ENCODE measurements around the gene VPS54. TPM values are rescaled to one million over a fixed set of nuclear protein-coding genes. Genes with fewer than 3 reads are reported as not detected.

VPS54 gene
- total and polyA plus RNA-seq, 7 experiments from 2014 or later: 4.5 to 20.8 (median 14.6) TPM

- H3K36me3 ChIP-seq (ENCODE audit: control insufficient read depth in 2 of 3, insufficient read depth in 3 of 3, low read length in 3 of 3): peaks cover 0 to 22% (median 0%) of the 10 kb centered on the region in 3 experiments
- ATAC-seq (no peak), DNase-seq (no peak)
- H3K4me1 ChIP-seq (ENCODE audit: control insufficient read depth in 2 of 2, insufficient read depth in 2 of 2, low read length in 2 of 2): peaks cover 22 to 31% of the 10 kb centered on the region in 2 donors
- Mint-ChIP-seq H3K4me3 (peak overlapping the region in 2 of 10 donors; percentile 10 to 12), H3K36me3 (peaks cover 0 to 37% (median 21%) of the 10 kb centered on the region in 5 donors), H3K9me3 (no peaks in the 10 kb centered on the region), H3K4me1 (peaks cover 33 to 63% (median 54%) of the 10 kb centered on the region in 7 donors), H3K27ac (peak overlapping the region in 8 of 9 donors; percentile 36 to 97 (median 87)), H3K27me3 (no peaks in the 10 kb centered on the region)
- H3K27ac ChIP-seq (ENCODE audit: low read depth, low read length): no peak overlapping the region
- ChIA-PET CTCF (interaction anchor here (0.6 to 7.3 kb wide), 7 partner anchors 13 to 167 kb away, joined by 3 to 92 read pairs (median 4); partner anchors contain the start of gene UGP2), POLR2A (interaction anchor here (0.6 to 11.3 kb wide), 5 partner anchors 9 to 1384 kb away, joined by 3 to 120 read pairs (median 3); partner anchors contain the start of genes UGP2 and WDPCP)
- intact Hi-C loops (cut with micrococcal nuclease): loop anchor here in 1 of 2 donors (5.0 kb wide), 3 partner anchors 164 to 1151 kb away; partner anchors contain the start of gene EHBP1
- no peaks in the 10 kb centered on the region for H3K9me3 ChIP-seq (ENCODE audit: control insufficient read depth in 2 of 3, low read length in 3 of 3)
- no peaks in the 10 kb centered on the region for H3K27me3 ChIP-seq (ENCODE audit: control insufficient read depth in 2 of 2, insufficient read depth in 2 of 2, low read length in 2 of 2)
- no peak overlapping the region for H3K4me3 ChIP-seq (ENCODE audit: low read length)
Observed at GRCh38 chr2:63858291-63858690, 160.9 kb downstream of the VPS54 start.

GRCh38 chr2:63856303-63856603 lies 163.0 kb downstream of the VPS54 start:
- ChIA-PET POLR2A (interaction anchor here (11.3 kb wide), 1 partner anchor 14 kb away, joined by 120 read pairs; the partner anchor contains the start of gene UGP2), CTCF (interaction anchor here (1.0 to 1.3 kb wide), 2 partner anchors 10 to 157 kb away, joined by 3 to 5 read pairs; no protein-coding TSS in a partner anchor)
- Histone ChIP-seq H3K27me3 (ENCODE audit: control insufficient read depth in 2 of 2, insufficient read depth in 2 of 2, low read length in 2 of 2) (no peaks in the 10 kb centered on the region), H3K4me1 (ENCODE audit: control insufficient read depth in 2 of 2, insufficient read depth in 2 of 2, low read length in 2 of 2) (peaks cover 27 to 36% of the 10 kb centered on the region in 2 donors), H3K9me3 (ENCODE audit: control insufficient read depth in 2 of 3, low read length in 3 of 3) (no peaks in the 10 kb centered on the region), H3K36me3 (ENCODE audit: control insufficient read depth in 2 of 3, insufficient read depth in 3 of 3, low read length in 3 of 3) (peaks cover 0 to 13% (median 0%) of the 10 kb centered on the region in 3 experiments), H3K27ac (ENCODE audit: low read depth, low read length) (peak overlapping the region; percentile 81), H3K4me3 (ENCODE audit: low read length) (peak overlapping the region; percentile 28)
- peaks cover 6 to 44% (median 21%) of the 10 kb centered on the region in 5 donors for H3K36me3 Mint-ChIP-seq
- DNase-seq (peak in 7 of 9 donors; percentile 54 to 87 (median 78)), ATAC-seq (peak; percentile 93)
- no peaks in the 10 kb centered on the region for H3K27me3 Mint-ChIP-seq
- H3K4me1 Mint-ChIP-seq: peaks cover 40 to 73% (median 71%) of the 10 kb centered on the region in 7 donors
- H3K9me3 Mint-ChIP-seq: peaks cover 0 to 7% (median 0%) of the 10 kb centered on the region in 11 donors
- intact Hi-C loops (cut with micrococcal nuclease): loop anchor here (1.0 to 5.0 kb wide), 6 partner anchors 16 to 1149 kb away; partner anchors contain the start of genes EHBP1 (in 1 of the 2), MDH1 (in 1 of the 2) and WDPCP (in 1 of the 2)
- peak overlapping the region; percentile 42 to 78 (median 73) for H3K4me3 Mint-ChIP-seq
- peak overlapping the region; percentile 85 to 97 (median 93) for H3K27ac Mint-ChIP-seq

GRCh38 chr2:63855418-63856302 lies 163.6 kb downstream of the VPS54 start:
- POLR2A ChIA-PET: interaction anchor here (11.3 kb wide), 1 partner anchor 14 kb away, joined by 120 read pairs; the partner anchor contains the start of gene UGP2

GRCh38 chr2:63853527-63854310 lies 165.5 kb downstream of the VPS54 start:
- H3K27ac Mint-ChIP-seq: peak overlapping the region; percentile 85 to 97 (median 93)
- intact Hi-C loops (cut with micrococcal nuclease): no loop called here
- POLR2A ChIA-PET: interaction anchor here (11.3 kb wide), 1 partner anchor 12 kb away, joined by 120 read pairs; the partner anchor contains the start of gene UGP2
- CTCF ChIA-PET: interaction anchor here (1.3 to 1.5 kb wide), 3 partner anchors 8 to 164 kb away, joined by 3 to 4 read pairs (median 3); no protein-coding TSS in a partner anchor
- H3K36me3 ChIP-seq (ENCODE audit: control insufficient read depth in 2 of 3, insufficient read depth in 3 of 3, low read length in 3 of 3): peaks cover 0 to 9% (median 0%) of the 10 kb centered on the region in 3 experiments
- H3K4me1 Mint-ChIP-seq: peaks cover 45 to 90% (median 85%) of the 10 kb centered on the region in 7 donors
- H3K4me3 Mint-ChIP-seq: peak overlapping the region in 7 of 10 donors; percentile 0 to 73 (median 43)
- peaks cover 6 to 41% (median 20%) of the 10 kb centered on the region in 5 donors for H3K36me3 Mint-ChIP-seq
- H3K9me3 Mint-ChIP-seq: peaks cover 0 to 7% (median 0%) of the 10 kb centered on the region in 11 donors
- peak overlapping the region; percentile 81 for H3K27ac ChIP-seq (ENCODE audit: low read depth, low read length)
- no peaks in the 10 kb centered on the region for H3K9me3 ChIP-seq (ENCODE audit: control insufficient read depth in 2 of 3, low read length in 3 of 3)
- no peak for DNase-seq
- H3K4me3 ChIP-seq (ENCODE audit: low read length): no peak overlapping the region
- no peaks in the 10 kb centered on the region for H3K27me3 Mint-ChIP-seq
- H3K4me1 ChIP-seq (ENCODE audit: control insufficient read depth in 2 of 2, insufficient read depth in 2 of 2, low read length in 2 of 2): peaks cover 37 to 48% of the 10 kb centered on the region in 2 donors
- no peaks in the 10 kb centered on the region for H3K27me3 ChIP-seq (ENCODE audit: control insufficient read depth in 2 of 2, insufficient read depth in 2 of 2, low read length in 2 of 2)
- ATAC-seq: no peak

More at GRCh38 chr2:63855418-63856302, 163.6 kb downstream of the VPS54 start:
- Histone ChIP-seq H3K9me3 (ENCODE audit: control insufficient read depth in 2 of 3, low read length in 3 of 3) (no peaks in the 10 kb centered on the region), H3K4me3 (ENCODE audit: low read length) (peak overlapping the region; percentile 28), H3K27ac (ENCODE audit: low read depth, low read length) (peak overlapping the region; percentile 81), H3K36me3 (ENCODE audit: control insufficient read depth in 2 of 3, insufficient read depth in 3 of 3, low read length in 3 of 3) (peaks cover 0 to 13% (median 0%) of the 10 kb centered on the region in 3 experiments), H3K27me3 (ENCODE audit: control insufficient read depth in 2 of 2, insufficient read depth in 2 of 2, low read length in 2 of 2) (no peaks in the 10 kb centered on the region), H3K4me1 (ENCODE audit: control insufficient read depth in 2 of 2, insufficient read depth in 2 of 2, low read length in 2 of 2) (peaks cover 27 to 36% of the 10 kb centered on the region in 2 donors)
- ATAC-seq (no peak), DNase-seq (peak in 1 of 9 donors; percentile 39)
- intact Hi-C loops (cut with micrococcal nuclease): loop anchor here (1.0 to 5.0 kb wide), 6 partner anchors 15 to 1148 kb away; partner anchors contain the start of genes EHBP1 (in 1 of the 2), MDH1 (in 1 of the 2) and WDPCP (in 1 of the 2)
- Mint-ChIP-seq H3K9me3 (peaks cover 0 to 7% (median 0%) of the 10 kb centered on the region in 11 donors), H3K27me3 (no peaks in the 10 kb centered on the region), H3K4me3 (peak overlapping the region; percentile 42 to 78 (median 73)), H3K36me3 (peaks cover 6 to 45% (median 23%) of the 10 kb centered on the region in 5 donors), H3K4me1 (peaks cover 36 to 76% (median 71%) of the 10 kb centered on the region in 7 donors), H3K27ac (peak overlapping the region; percentile 85 to 97 (median 93))
- CTCF ChIA-PET: interaction anchor here (1.0 to 1.3 kb wide), 4 partner anchors 9 to 164 kb away, joined by 3 to 5 read pairs (median 4); no protein-coding TSS in a partner anchor

GRCh38 chr2:63851691-63852311 lies 167.4 kb downstream of the VPS54 start:
- no peaks in the 10 kb centered on the region for H3K36me3 ChIP-seq (ENCODE audit: control insufficient read depth in 2 of 3, insufficient read depth in 3 of 3, low read length in 3 of 3)
- peak overlapping the region in 1 of 10 donors; percentile 3 for H3K4me3 Mint-ChIP-seq
- H3K36me3 Mint-ChIP-seq: peaks cover 6 to 49% (median 20%) of the 10 kb centered on the region in 5 donors
- no peak overlapping the region for H3K4me3 ChIP-seq (ENCODE audit: low read length)
- POLR2A ChIA-PET: interaction anchor here (1.1 to 11.3 kb wide), 2 partner anchors 10 to 17 kb away, joined by 3 to 120 read pairs; partner anchors contain the start of gene UGP2
- DNase-seq: no peak
- CTCF ChIA-PET: interaction anchor here (0.5 to 1.5 kb wide), 3 partner anchors 153 to 366 kb away, joined by 4 to 5 read pairs (median 4); no protein-coding TSS in a partner anchor
- H3K9me3 ChIP-seq (ENCODE audit: control insufficient read depth in 2 of 3, low read length in 3 of 3): no peaks in the 10 kb centered on the region
- ATAC-seq: no peak
- peak overlapping the region in 8 of 9 donors; percentile 65 to 97 (median 92) for H3K27ac Mint-ChIP-seq
- intact Hi-C loops (cut with micrococcal nuclease): loop anchor here in 1 of 2 donors (1.0 kb wide), 1 partner anchor 10 kb away; no protein-coding TSS in a partner anchor
- H3K9me3 Mint-ChIP-seq: peaks cover 0 to 7% (median 1%) of the 10 kb centered on the region in 11 donors
- peaks cover 48 to 97% (median 91%) of the 10 kb centered on the region in 7 donors for H3K4me1 Mint-ChIP-seq
- no peaks in the 10 kb centered on the region for H3K27me3 Mint-ChIP-seq
- H3K27me3 ChIP-seq (ENCODE audit: control insufficient read depth in 2 of 2, insufficient read depth in 2 of 2, low read length in 2 of 2): no peaks in the 10 kb centered on the region
- peak overlapping the region; percentile 39 for H3K27ac ChIP-seq (ENCODE audit: low read depth, low read length)
- H3K4me1 ChIP-seq (ENCODE audit: control insufficient read depth in 2 of 2, insufficient read depth in 2 of 2, low read length in 2 of 2): peaks cover 35 to 46% of the 10 kb centered on the region in 2 donors
